HG03571 (cell line): Measurements from ENCODE around the gene PIWIL4.
"Not testable (repeated sequence)": the region's sequence is repeated elsewhere in the genome, so short reads cannot be mapped to it uniquely, and the experiment has no call there.

ENCODE experiments used
- ATAC-seq: cut with Tn5 transposase; IDR thresholded peaks from one replicate; pipeline ENCODE4 v1.9.1; 2021; ENCODE audit not compliant: unreplicated experiment

Gene PIWIL4

GRCh38 chr11:94635072-94635471, 67.9 kb downstream of the PIWIL4 start:
- no peak for ATAC-seq

- ATAC-seq, result no peak
These were observed 69.3 kb downstream of the PIWIL4 start for GRCh38 chr11:94636388-94636949.

- ATAC-seq, result peak; percentile 40
These were observed 71.2 kb downstream of the PIWIL4 start for GRCh38 chr11:94638301-94638901.

GRCh38 chr11:94638902-94639373, 71.8 kb downstream of the PIWIL4 start:
- peak; percentile 59 for ATAC-seq

- ATAC-seq, result no peak
These were observed 72.9 kb downstream of the PIWIL4 start for GRCh38 chr11:94639901-94640721.

GRCh38 chr11:94641167-94641761, 74.1 kb downstream of the PIWIL4 start:
- no peak for ATAC-seq

GRCh38 chr11:94643186-94643585, 76.0 kb downstream of the PIWIL4 start:
- not testable (repeated sequence) for ATAC-seq

- ATAC-seq, result no peak
These were observed 80.8 kb downstream of the PIWIL4 start for GRCh38 chr11:94647926-94648325.

- ATAC-seq, result no peak
These were observed 81.6 kb downstream of the PIWIL4 start for GRCh38 chr11:94648789-94649188.

- no peak for ATAC-seq
These were observed 82.1 kb downstream of the PIWIL4 start for GRCh38 chr11:94649254-94649653.

- ATAC-seq, result no peak
These were observed 82.9 kb downstream of the PIWIL4 start for GRCh38 chr11:94649964-94650623.

GRCh38 chr11:94650756-94651155, 83.6 kb downstream of the PIWIL4 start:
- no peak for ATAC-seq

- no peak for ATAC-seq
These were observed 85.6 kb downstream of the PIWIL4 start for GRCh38 chr11:94652735-94653284.

GRCh38 chr11:94653561-94653960, 86.4 kb downstream of the PIWIL4 start:
- ATAC-seq, result no peak

GRCh38 chr11:94654201-94654600, 87.0 kb downstream of the PIWIL4 start:
- no peak for ATAC-seq

- ATAC-seq, result no peak
These were observed 88.1 kb downstream of the PIWIL4 start for GRCh38 chr11:94655291-94655690.

GRCh38 chr11:94655956-94656355, 88.8 kb downstream of the PIWIL4 start:
- ATAC-seq, result no peak

GRCh38 chr11:94656968-94657367, 89.8 kb downstream of the PIWIL4 start:
- ATAC-seq, result no peak

- ATAC-seq, result no peak
These were observed 90.5 kb downstream of the PIWIL4 start for GRCh38 chr11:94657629-94658028.

GRCh38 chr11:94658386-94658785, 91.2 kb downstream of the PIWIL4 start:
- ATAC-seq, result no peak

- ATAC-seq, result no peak
These were observed 91.7 kb downstream of the PIWIL4 start for GRCh38 chr11:94658888-94659287.
